K562 (cell line): ENCODE data around the gene TRIM44. TPM values are rescaled to one million over a fixed set of nuclear protein-coding genes. Genes with fewer than 3 reads are reported as not detected.

Source experiments
- CHD7 ChIP-seq: fragments of 200-600 bp; sonication (generic); IDR thresholded peaks from one replicate; pipeline ENCODE4 v1.6.1; 2012; ENCODE audit warnings: mild to moderate bottlenecking, low read depth, low read length, inconsistent platforms
- HLTF ChIP-seq: fragments of 450-650 bp; IDR thresholded peaks from 2 replicates; pipeline ENCODE4 v1.6.1; 2016
- RREB1 ChIP-seq: fragments of 250-450 bp; sonication (Bioruptor Pico); IDR thresholded peaks from 2 replicates; pipeline ENCODE4 v1.4.0; 2020
- TAF15 ChIP-seq: fragments of 200-400 bp; formaldehyde crosslinking; IDR thresholded peaks from 2 replicates; pipeline ENCODE4 v1.6.1; 2017; ENCODE audit warnings: mild to moderate bottlenecking, low read depth, low read length, moderate library complexity
- TSHZ1 ChIP-seq: fragments of 250-450 bp; sonication (Bioruptor Pico); IDR thresholded peaks from 2 replicates; pipeline ENCODE4 v1.4.0; 2020; ENCODE audit warnings: mild to moderate bottlenecking, moderate library complexity
- ZNF232 ChIP-seq: sonication (generic); formaldehyde crosslinking; IDR thresholded peaks from 2 replicates; pipeline ENCODE4 v1.8.0; 2022; ENCODE audit warnings: mild to moderate bottlenecking, missing genetic modification reagents
- ZNF511 ChIP-seq: sonication (generic); formaldehyde crosslinking; IDR thresholded peaks from 2 replicates; pipeline ENCODE4 v1.8.0; 2022; ENCODE audit warnings: mild to moderate bottlenecking, missing genetic modification reagents
- polyA plus RNA-seq, 8 experiments: library from polyadenylated mRNA; depleted of rRNA in 4 of 8; stranded (reverse) in 5 of 8; unstranded in 3 of 8; fragments of >200 nt; fragmentation: Nextera tagmentation in 2 of 8; fragmentation: Illumina TruSeq in 1 of 8; extraction: Ambion mirVana in 2 of 8; extraction: Trizol in 1 of 8; gene quantifications; 2 replicates each; pipeline versions ENCODE4 v1.2.1 to v1.2.3, GENCODE V29; 2011 to 2014; ENCODE audit warnings: inconsistent platforms in 1 of 8, missing spikeins in 1 of 8
- total RNA-seq, 7 experiments: library from RNA; depleted of rRNA in 6 of 7; stranded (reverse); fragments of >200 nt in 6 of 7; fragmentation: Illumina TruSeq in 2 of 7; extraction: Trizol in 2 of 7; gene quantifications; 2 replicates each; pipeline versions ENCODE4 v1.2.1 to v1.2.3, GENCODE V29; 2011 to 2021; ENCODE audit warnings: low replicate concordance in 1 of 7

Gene TRIM44
- total and polyA plus RNA-seq, 9 of the 15 experiments (the other 6 are each of a cell fraction or from before 2014, with no cell fraction given), result 8.3 to 105 (median 37.2) TPM

- no peak for TF ChIP-seq RREB1 (CRISPR knock-in tag)
- no peak for TF ChIP-seq CHD7
- TF ChIP-seq TSHZ1 (CRISPR knock-in tag), result no peak
- no peak for TF ChIP-seq ZNF511 (CRISPR knock-in tag)
- TF ChIP-seq HLTF, result peak; percentile 87
- TF ChIP-seq TAF15, result no peak
- TF ChIP-seq ZNF232 (CRISPR knock-in tag), result no peak
Observed at GRCh38 chr11:35663408-35663702, 780 bp downstream of the TRIM44 start (continued).
